Natural killer cell (primary cell): ENCODE results near the gene TRA2B. TPM values are rescaled to one million over a fixed set of nuclear protein-coding genes. Genes with fewer than 3 reads are reported as not detected.
A peak's percentile ranks its signal among the peaks of the same experiment; 100 is the strongest.

ENCODE experiments used
- ATAC-seq, 3 donors: fragments of 150-1000 bp in 2 of 3; fragments of 200-7000 bp in 1 of 3; cut with Tn5 transposase; 1 replicate in 1 of 3; 2 replicates in 2 of 3; pipeline ENCODE4 v1.10.0; 2021; ENCODE audit warnings: mild to moderate bottlenecking in 2 of 3, moderate library complexity in 2 of 3
- DNase-seq, 2 donors: peaks; one replicate each; pipeline versions ENCODE4 v3.0.0 to v3.0.0-alpha.2; 2013 to 2021; ENCODE audit warnings: mixed read lengths in 1 of 2
- H3K27ac ChIP-seq: one replicate; pipeline ENCODE4 v1.5.1; 2013; ENCODE audit warnings: mild to moderate bottlenecking, low read length
- H3K27me3 ChIP-seq: one replicate; pipeline ENCODE4 v1.6.1; 2013; ENCODE audit warnings: low read length; ENCODE audit not compliant: control insufficient read depth, insufficient read depth
- H3K36me3 ChIP-seq: one replicate; pipeline ENCODE4 v1.6.1; 2013; ENCODE audit warnings: low read length; ENCODE audit not compliant: control insufficient read depth, insufficient read depth
- H3K4me1 ChIP-seq: one replicate; pipeline ENCODE4 v1.6.1; 2013; ENCODE audit warnings: low read length; ENCODE audit not compliant: control insufficient read depth, insufficient read depth
- H3K4me3 ChIP-seq: one replicate; pipeline ENCODE4 v1.5.1; 2013; ENCODE audit warnings: low read length
- H3K9me3 ChIP-seq: one replicate; pipeline ENCODE4 v1.6.1; 2013; ENCODE audit warnings: low read length; ENCODE audit not compliant: control insufficient read depth, insufficient read depth
- H3K27ac Mint-ChIP-seq, 2 donors: one replicate each; pipeline ENCODE4 v1.8.0; 2022; ENCODE audit warnings: mild to moderate bottlenecking in 2 of 2, mixed read lengths in 2 of 2, moderate library complexity in 1 of 2
- H3K27me3 Mint-ChIP-seq, 2 donors: one replicate each; pipeline ENCODE4 v1.8.0; 2022; ENCODE audit warnings: low read depth in 2 of 2, mixed read lengths in 2 of 2
- H3K36me3 Mint-ChIP-seq: one replicate; pipeline ENCODE4 v1.8.0; 2022; ENCODE audit warnings: mixed read lengths
- H3K4me1 Mint-ChIP-seq, 2 donors: one replicate each; pipeline ENCODE4 v1.8.0; 2022; ENCODE audit warnings: mixed read lengths in 2 of 2
- H3K4me3 Mint-ChIP-seq: one replicate; pipeline ENCODE4 v1.8.0; 2022; ENCODE audit warnings: mild to moderate bottlenecking, moderate library complexity, mixed read lengths
- H3K9me3 Mint-ChIP-seq, 2 donors: one replicate each; pipeline ENCODE4 v1.8.0; 2022; ENCODE audit warnings: mixed read lengths in 2 of 2
- CTCF ChIP-seq: fragments of 200-600 bp; IDR thresholded peaks from one replicate; pipeline ENCODE4 v1.8.0; 2022; ENCODE audit warnings: antibody characterized with exemption
- WGBS: methylation state at CpG from one replicate; pipeline ENCODE4 v1.1.7; 2013; ENCODE audit warnings: missing lambda C conversion rate; ENCODE audit not compliant: insufficient coverage; 5-methylcytosine and 5-hydroxymethylcytosine counted together
- intact Hi-C: fragments of 100-400 bp; cut with micrococcal nuclease; formaldehyde crosslinking; loops from one replicate; pipeline ENCODE4 v1.14.2; 2022
- total RNA-seq, 4 donors: library from RNA; stranded (reverse); fragments of 120-200 nt in 1 of 4; gene quantifications; one replicate each; pipeline versions ENCODE4 v1.2.3 to v1.2.4, GENCODE V29; 2013 to 2022

The TRA2B gene
- total RNA-seq, 3 donors from 2014 or later (not counting 1 experiment from before 2014, with no cell fraction given) = 565 to 669 (median 596) TPM

- Mint-ChIP-seq H3K27ac (no peak overlapping the region), H3K36me3 (peaks cover 7% of the 10 kb centered on the region), H3K4me3 (no peak overlapping the region), H3K27me3 (peaks cover 8 to 10% of the 10 kb centered on the region in 2 donors), H3K4me1 (peaks cover 17 to 20% of the 10 kb centered on the region in 2 donors), H3K9me3 (no peaks in the 10 kb centered on the region)
- Histone ChIP-seq H3K4me1 (peaks cover 14% of the 10 kb centered on the region), H3K36me3 (no peaks in the 10 kb centered on the region), H3K4me3 (no peak overlapping the region), H3K9me3 (no peaks in the 10 kb centered on the region), H3K27ac (no peak overlapping the region), H3K27me3 (no peaks in the 10 kb centered on the region)
- ATAC-seq = no peak
- TF ChIP-seq CTCF = no peak
- DNase-seq = no peak
- 95% methylated on average over 2 of the region's 3 CpGs for WGBS
- intact Hi-C loops = no loop called here
These were observed 4.6 kb upstream of the TRA2B start for GRCh38 chr3:185942396-185942795.

GRCh38 chr3:185940951-185941350 lies 3.1 kb upstream of the TRA2B start:
- WGBS = 89% methylated on average over 1 of the region's 1 CpG
- H3K36me3 ChIP-seq = no peaks in the 10 kb centered on the region

GRCh38 chr3:185939721-185940120 lies 1.9 kb upstream of the TRA2B start:
- no peaks in the 10 kb centered on the region for H3K9me3 ChIP-seq
- Mint-ChIP-seq H3K4me3 (peak overlapping the region; percentile 10), H3K9me3 (no peaks in the 10 kb centered on the region), H3K4me1 (peaks cover 40 to 47% of the 10 kb centered on the region in 2 donors), H3K27ac (peak overlapping the region in 1 of 2 donors; percentile 10), H3K36me3 (peaks cover 12% of the 10 kb centered on the region), H3K27me3 (no peaks in the 10 kb centered on the region)
- H3K4me3 ChIP-seq = no peak overlapping the region
- H3K27me3 ChIP-seq = no peaks in the 10 kb centered on the region
- peaks cover 14% of the 10 kb centered on the region for H3K4me1 ChIP-seq
- WGBS = 92% methylated on average over 3 of the region's 3 CpGs
- DNase-seq = no peak
- H3K27ac ChIP-seq = no peak overlapping the region
- no peak for ATAC-seq
- no peaks in the 10 kb centered on the region for H3K36me3 ChIP-seq
- TF ChIP-seq CTCF = no peak
- intact Hi-C loops = loop anchor here (5.0 to 10.0 kb wide), 2 partner anchors 275 to 843 kb away; partner anchors contain the start of gene EIF4A2

More at GRCh38 chr3:185940951-185941350, 3.1 kb upstream of the TRA2B start:
- Mint-ChIP-seq H3K9me3 (no peaks in the 10 kb centered on the region), H3K27me3 (peaks cover 0 to under 1% of the 10 kb centered on the region in 2 donors), H3K4me1 (peaks cover 28 to 35% of the 10 kb centered on the region in 2 donors), H3K4me3 (no peak overlapping the region), H3K36me3 (peaks cover 12% of the 10 kb centered on the region), H3K27ac (no peak overlapping the region)
- Histone ChIP-seq H3K27ac (no peak overlapping the region), H3K27me3 (no peaks in the 10 kb centered on the region), H3K4me3 (no peak overlapping the region), H3K9me3 (no peaks in the 10 kb centered on the region), H3K4me1 (peaks cover 14% of the 10 kb centered on the region)
- no peak for TF ChIP-seq CTCF
- no peak for DNase-seq
- ATAC-seq = no peak
- intact Hi-C loops = no loop called here
